Measurements from ENCODE around the gene OPN1SW.

OPN1SW gene

DNA sequence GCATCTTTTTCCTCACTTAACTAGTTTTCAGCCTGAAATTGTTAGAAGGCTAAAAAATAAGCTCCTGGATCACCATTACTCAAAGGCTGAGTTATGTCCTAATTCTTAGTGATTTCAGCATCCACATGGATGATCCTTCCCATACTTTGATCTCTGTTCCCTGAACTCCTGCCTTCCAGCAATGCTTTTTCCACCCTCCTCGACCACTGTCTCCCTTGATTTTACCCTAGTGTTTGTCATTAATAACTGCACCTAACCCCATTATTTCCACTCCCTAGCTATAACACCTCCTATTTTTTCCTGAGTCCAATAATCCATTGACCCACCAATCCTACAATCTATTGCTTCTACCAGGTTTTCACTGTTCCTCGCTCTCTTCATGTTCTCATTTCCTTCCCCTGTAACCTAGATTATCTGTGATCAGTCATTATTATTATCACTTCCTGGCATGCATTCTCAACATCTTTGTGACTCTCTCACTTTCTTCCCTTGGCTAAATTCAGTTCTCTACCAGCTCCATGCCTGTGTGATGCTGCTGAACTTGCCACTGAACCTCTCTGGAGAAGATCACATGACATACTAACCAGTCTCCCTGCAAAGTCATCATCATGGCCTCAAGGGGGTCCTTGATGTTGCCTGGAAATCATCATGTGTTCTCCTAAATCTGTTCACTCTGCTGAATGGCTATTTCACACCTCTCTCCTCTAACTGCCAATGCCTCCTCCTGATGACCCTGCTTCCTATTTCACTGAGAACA is 42.9 kb downstream of the OPN1SW start:
- no peak for DNase-seq (ENCODE audit: low read depth)

DNA sequence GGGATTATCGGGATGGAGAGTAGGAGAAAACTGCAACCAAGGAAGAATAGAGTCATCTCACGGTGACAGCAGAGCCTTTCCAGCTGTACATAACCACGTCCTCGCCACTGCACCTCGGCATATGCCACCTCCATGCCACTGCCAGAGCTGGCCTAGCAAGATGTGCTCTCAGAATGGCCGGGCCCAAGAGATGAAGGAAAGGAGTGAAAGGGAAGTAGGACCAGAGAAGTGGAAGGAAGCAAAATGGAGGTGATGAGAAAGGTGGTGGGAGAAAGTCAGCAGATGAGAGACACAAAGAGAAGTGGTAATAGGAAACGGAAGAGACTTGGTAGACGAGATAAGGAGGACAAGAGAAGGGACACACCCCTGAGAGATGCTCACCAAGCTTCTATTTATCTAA is 44.4 kb downstream of the OPN1SW start:
- DNase-seq (ENCODE audit: low read depth): no peak

DNA sequence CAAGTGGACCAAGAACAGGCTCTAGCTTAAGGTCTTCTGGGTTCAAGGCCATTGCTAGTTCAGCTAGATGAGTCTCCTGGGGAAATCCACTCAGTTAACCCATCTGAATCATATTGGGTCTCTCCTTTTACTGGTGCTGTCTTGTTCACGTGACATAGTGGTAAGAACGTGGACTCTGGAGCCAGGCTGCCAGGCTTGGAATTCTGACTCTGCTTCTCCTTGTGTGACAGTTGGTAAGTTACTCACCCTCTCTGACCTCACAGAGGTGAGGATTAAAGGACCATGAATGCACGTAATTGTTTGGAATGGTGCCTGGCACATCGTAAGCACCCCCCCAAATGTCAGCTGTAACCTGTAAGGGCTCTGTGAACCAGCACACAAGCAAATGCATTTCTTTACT is 46.1 kb downstream of the OPN1SW start:
- DNase-seq (ENCODE audit: low read depth): no peak

DNA sequence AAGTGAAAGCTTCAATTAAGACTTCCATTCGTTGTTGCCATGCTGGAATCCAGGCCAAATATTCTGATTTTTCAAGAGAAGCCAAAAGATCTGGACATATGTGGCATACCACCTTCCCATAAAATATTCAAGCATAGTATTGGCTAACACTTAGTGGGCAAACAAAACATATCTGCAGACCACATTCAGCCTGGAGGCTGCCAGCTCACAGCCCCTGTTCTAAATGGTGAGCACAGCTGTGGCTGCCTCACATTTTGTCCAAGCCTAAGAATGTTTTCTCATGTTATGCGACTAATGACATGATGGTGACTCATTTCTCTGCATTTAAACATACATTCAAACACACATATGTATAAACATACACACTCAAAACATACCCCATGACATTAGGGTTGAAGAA is 47.0 kb downstream of the OPN1SW start:
- no peak for DNase-seq (ENCODE audit: low read depth)

GRCh38 chr7:128727239-128727638 is 48.4 kb downstream of the OPN1SW start:
- DNase-seq (ENCODE audit: low read depth): no peak

DNA sequence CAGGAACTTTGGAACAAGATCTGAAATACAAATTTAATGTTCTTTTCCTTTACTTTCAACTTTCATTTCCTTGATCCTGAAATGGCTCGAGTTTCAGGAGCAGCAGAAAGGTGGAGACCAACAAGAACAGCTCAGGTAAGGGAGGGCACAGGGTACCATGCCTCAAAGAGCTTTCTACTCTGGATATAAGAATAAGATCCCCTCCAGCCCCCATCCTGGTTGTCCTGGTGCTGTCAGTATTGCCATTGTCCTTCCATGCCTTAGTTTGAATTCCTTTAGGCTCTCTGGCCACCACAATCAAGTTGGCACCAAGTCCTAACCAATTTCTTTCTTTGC is 48.9 kb downstream of the OPN1SW start:
- DNase-seq (ENCODE audit: low read depth): no peak

DNA sequence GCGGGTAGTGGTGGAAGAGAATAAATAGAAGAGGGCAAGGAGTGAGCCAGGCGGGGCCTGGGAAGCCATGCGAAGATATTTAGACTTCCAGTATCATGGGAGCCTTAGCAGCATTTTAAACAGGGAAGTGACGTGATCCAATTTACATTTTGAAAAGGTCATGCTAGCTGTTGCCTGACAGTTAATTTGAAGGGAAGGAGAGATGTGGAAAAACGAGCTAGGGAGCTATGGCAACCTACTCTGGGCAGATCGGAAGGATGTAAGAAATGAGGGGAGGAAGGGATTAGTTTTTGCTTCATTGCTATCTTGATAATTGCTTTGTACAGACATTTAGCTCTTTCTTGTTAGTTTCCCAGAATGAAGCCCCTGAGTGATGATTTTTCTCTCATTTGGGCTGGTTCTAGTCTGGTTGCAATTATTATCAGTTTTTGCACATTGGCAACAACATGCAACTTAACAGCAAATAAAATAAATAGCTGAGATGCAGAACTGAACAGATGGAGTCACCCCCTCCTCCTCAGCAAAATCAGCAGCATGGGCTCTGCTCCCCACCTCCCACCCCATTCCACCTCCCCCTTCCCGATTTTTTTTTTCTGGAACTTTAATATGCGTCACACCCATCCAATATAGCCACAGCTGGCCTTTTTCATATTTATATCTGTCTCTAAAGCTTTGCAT is 49.4 kb downstream of the OPN1SW start:
- DNase-seq (ENCODE audit: low read depth): no peak

DNA sequence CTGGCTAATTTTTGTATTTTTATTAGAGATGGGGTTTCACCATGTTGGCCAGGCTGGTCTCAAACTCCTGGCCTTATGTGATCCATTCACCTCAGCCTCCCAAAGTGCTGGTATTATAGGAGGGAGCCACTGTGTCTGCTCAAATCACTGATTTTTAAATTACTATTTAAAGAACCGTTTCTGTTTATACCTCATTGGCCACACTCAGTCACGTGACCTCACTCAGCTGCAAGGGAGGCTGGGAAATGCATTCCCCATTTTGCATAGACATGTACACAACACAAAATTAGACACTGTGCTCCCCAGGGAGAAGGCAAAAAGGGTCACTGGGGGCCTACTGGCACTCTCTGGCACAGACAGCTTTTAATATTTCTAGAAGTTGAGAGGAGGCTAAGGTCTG is 50.1 kb downstream of the OPN1SW start:
- DNase-seq (ENCODE audit: low read depth): no peak

DNA sequence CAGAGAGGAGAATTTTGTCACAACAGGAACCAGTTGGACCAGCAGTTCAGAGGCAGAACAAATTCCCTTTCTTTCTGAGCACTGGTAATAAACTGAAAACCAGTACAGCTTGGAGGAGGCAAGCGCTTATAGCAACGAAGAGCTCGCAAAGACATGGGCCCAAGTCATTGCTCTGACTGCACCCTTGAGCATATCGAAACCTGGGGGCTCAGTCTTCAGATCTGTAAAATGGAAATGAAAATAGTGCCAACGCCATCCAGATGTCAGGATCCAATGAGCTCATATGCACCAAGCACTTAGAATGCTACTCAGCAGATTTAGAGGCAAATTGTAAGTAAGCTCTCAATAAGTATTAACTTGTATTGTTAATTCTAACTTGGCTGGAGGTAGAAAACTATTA is 50.9 kb downstream of the OPN1SW start:
- no peak for DNase-seq (ENCODE audit: low read depth)

Measured in stimulated activated CD4-positive, alpha-beta T cell treated with anti-CD3 and anti-CD28 coated beads, Interleukin-2, amount 100 ng/mL, for 4 hours (primary cell).